ENCODE data around the gene HOXB2. TPM values are rescaled to one million over a fixed set of nuclear protein-coding genes. Genes with fewer than 3 reads are reported as not detected.

HOXB2 gene
- total RNA-seq, 1 donor from 2014 or later: 19.3 TPM

- DNase-seq (ENCODE audit: low spot score): no peak
Observed at GRCh38 chr17:48579471-48579759, 34.5 kb upstream of the HOXB2 start.

- no peak for DNase-seq (ENCODE audit: low spot score)
Observed at GRCh38 chr17:48578616-48579470, 33.9 kb upstream of the HOXB2 start.

- no peak for DNase-seq (ENCODE audit: low spot score)
Observed at GRCh38 chr17:48577946-48578615, 33.2 kb upstream of the HOXB2 start, which contains the start of gene HOXB4. HOXB4 (minus strand) TSS chr17:48578350; CDS start chr17:48578319, 31 bp downstream.

- DNase-seq (ENCODE audit: low spot score): no peak
Observed at GRCh38 chr17:48577330-48577945, 32.5 kb upstream of the HOXB2 start.

- DNase-seq (ENCODE audit: low spot score): no peak
Observed at GRCh38 chr17:48576479-48577309, 31.8 kb upstream of the HOXB2 start.

GRCh38 chr17:48575673-48576478 is 31.0 kb upstream of the HOXB2 start:
- DNase-seq (ENCODE audit: low spot score): no peak

GRCh38 chr17:48575066-48575582 is 30.2 kb upstream of the HOXB2 start:
- no peak for DNase-seq (ENCODE audit: low spot score)

- DNase-seq (ENCODE audit: low spot score): no peak
Observed at GRCh38 chr17:48574505-48575065, 29.7 kb upstream of the HOXB2 start.

- DNase-seq (ENCODE audit: low spot score): no peak
Observed at GRCh38 chr17:48571826-48572417, 27.0 kb upstream of the HOXB2 start.

- no peak for DNase-seq (ENCODE audit: low spot score)
Observed at GRCh38 chr17:48571024-48571818, 26.3 kb upstream of the HOXB2 start.

GRCh38 chr17:48570325-48571023 is 25.6 kb upstream of the HOXB2 start:
- DNase-seq (ENCODE audit: low spot score): no peak

GRCh38 chr17:48569674-48570324 is 24.9 kb upstream of the HOXB2 start:
- no peak for DNase-seq (ENCODE audit: low spot score)

- DNase-seq (ENCODE audit: low spot score): no peak
Observed at GRCh38 chr17:48569240-48569582, 24.3 kb upstream of the HOXB2 start.

GRCh38 chr17:48568499-48569239 is 23.8 kb upstream of the HOXB2 start:
- no peak for DNase-seq (ENCODE audit: low spot score)

GRCh38 chr17:48567646-48568354 is 22.9 kb upstream of the HOXB2 start:
- DNase-seq (ENCODE audit: low spot score): no peak

GRCh38 chr17:48567209-48567608 is 22.3 kb upstream of the HOXB2 start:
- no peak for DNase-seq (ENCODE audit: low spot score)
